Colonic mucosa (tissue), 4 donors: ENCODE measurements around the gene ZNF804A. TPM values are rescaled to one million over a fixed set of nuclear protein-coding genes. Genes with fewer than 3 reads are reported as not detected.

Source experiments
- DNase-seq: peaks from one replicate; pipeline ENCODE4 v3.0.0-alpha.2; 2020
- H3K27ac ChIP-seq: fragments of 200-600 bp; one replicate; pipeline ENCODE4 v1.8.0; 2021
- H3K27me3 ChIP-seq: fragments of 200-600 bp; one replicate; pipeline ENCODE4 v1.8.0; 2021
- H3K36me3 ChIP-seq: fragments of 200-600 bp; one replicate; pipeline ENCODE4 v1.8.0; 2021
- H3K4me1 ChIP-seq: fragments of 200-600 bp; one replicate; pipeline ENCODE4 v1.8.0; 2021; ENCODE audit warnings: mild to moderate bottlenecking
- H3K4me3 ChIP-seq: fragments of 200-600 bp; one replicate; pipeline ENCODE4 v1.8.0; 2021
- H3K9ac ChIP-seq, 2 donors: one replicate each; pipeline ENCODE4 v1.7.0; 2013; ENCODE audit warnings: control low read depth in 2 of 2, low read depth in 2 of 2, low read length in 2 of 2
- H3K9me3 ChIP-seq: fragments of 200-600 bp; one replicate; pipeline ENCODE4 v1.8.0; 2021
- CTCF ChIP-seq: fragments of 200-600 bp; IDR thresholded peaks from one replicate; pipeline ENCODE4 v1.8.0; 2022; ENCODE audit warnings: antibody characterized with exemption, mild to moderate bottlenecking
- intact Hi-C: fragments of 100-400 bp; cut with DNase I; formaldehyde crosslinking; loops from one replicate; pipeline ENCODE4 v1.14.1; 2022
- total RNA-seq, 2 donors: library from RNA; stranded (reverse); fragmentation: NEBNext Ultra II Directional in 1 of 2; extraction: Animal tissue kit (Norgen Biotek cat#: 25700) in 1 of 2; gene quantifications; one replicate each; pipeline ENCODE4 v1.2.1, GENCODE V29; 2021
- donor health status: healthy.
- donor health status: DM: no; HTN: no; CAD: no.
- donor health status: DM: no; HTN: no; CAD: no.

Gene ZNF804A
- total RNA-seq, 2 donors from 2014 or later: 0.13 TPM; not detected in 1

- Histone ChIP-seq H3K36me3 (no peaks in the 10 kb centered on the region), H3K4me3 (peak overlapping the region; percentile 50), H3K27me3 (peaks cover 4% of the 10 kb centered on the region), H3K4me1 (no peaks in the 10 kb centered on the region), H3K9me3 (no peaks in the 10 kb centered on the region), H3K9ac (no peak overlapping the region), H3K27ac (no peak overlapping the region)
- DNase-seq: no peak
- no peak for TF ChIP-seq CTCF
- intact Hi-C loops: no loop called here
Measured at GRCh38 chr2:184596819-184597411, 1.4 kb upstream of the ZNF804A start.

GRCh38 chr2:184597571-184597991 is 748 bp upstream of the ZNF804A start:
- no peak for TF ChIP-seq CTCF
- H3K27me3 ChIP-seq: peaks cover 4% of the 10 kb centered on the region
- no peak overlapping the region for H3K27ac ChIP-seq
- H3K9me3 ChIP-seq: no peaks in the 10 kb centered on the region
- intact Hi-C loops: no loop called here
- no peaks in the 10 kb centered on the region for H3K4me1 ChIP-seq
- no peak overlapping the region for H3K9ac ChIP-seq
- peak overlapping the region; percentile 50 for H3K4me3 ChIP-seq
- no peaks in the 10 kb centered on the region for H3K36me3 ChIP-seq
- no peak for DNase-seq

GRCh38 chr2:184598002-184598315 is 370 bp upstream of the ZNF804A start:
- no peak overlapping the region for H3K27ac ChIP-seq
- no peaks in the 10 kb centered on the region for H3K9me3 ChIP-seq
- peak overlapping the region; percentile 50 for H3K4me3 ChIP-seq
- DNase-seq: no peak
- intact Hi-C loops: no loop called here
- no peaks in the 10 kb centered on the region for H3K36me3 ChIP-seq
- TF ChIP-seq CTCF: no peak
- no peak overlapping the region for H3K9ac ChIP-seq
- H3K4me1 ChIP-seq: no peaks in the 10 kb centered on the region
- H3K27me3 ChIP-seq: peaks cover 4% of the 10 kb centered on the region

- Histone ChIP-seq H3K36me3 (no peaks in the 10 kb centered on the region), H3K9ac (no peak overlapping the region), H3K9me3 (no peaks in the 10 kb centered on the region), H3K27ac (peak overlapping the region; percentile 16), H3K4me3 (peak overlapping the region; percentile 50), H3K27me3 (peaks cover 4% of the 10 kb centered on the region), H3K4me1 (no peaks in the 10 kb centered on the region)
- TF ChIP-seq CTCF: no peak
- intact Hi-C loops: no loop called here
- DNase-seq: no peak
Measured at GRCh38 chr2:184599054-184599871, 934 bp downstream of the ZNF804A start.

DNA sequence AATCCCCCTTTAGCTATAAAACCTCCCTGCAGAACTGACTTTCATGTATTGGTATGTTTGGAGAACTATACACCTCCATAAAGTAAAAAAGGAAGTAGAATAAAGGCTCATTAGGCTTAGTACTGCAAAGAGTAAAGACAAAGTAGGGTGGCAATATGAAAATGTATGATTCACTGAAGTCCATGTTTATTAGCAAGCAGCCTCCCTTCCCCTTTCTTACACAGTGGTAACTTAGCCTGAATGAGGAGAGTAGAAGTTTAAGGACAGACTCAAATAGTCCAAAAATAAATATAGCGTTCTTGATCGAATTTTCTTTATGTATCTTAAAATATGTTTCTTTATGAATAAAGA is 1.5 kb downstream of the ZNF804A start:
- no peaks in the 10 kb centered on the region for H3K9me3 ChIP-seq
- no peaks in the 10 kb centered on the region for H3K4me1 ChIP-seq
- no peak overlapping the region for H3K9ac ChIP-seq
- H3K27ac ChIP-seq: peak overlapping the region; percentile 16
- intact Hi-C loops: no loop called here
- no peak overlapping the region for H3K4me3 ChIP-seq
- peaks cover 4% of the 10 kb centered on the region for H3K27me3 ChIP-seq
- TF ChIP-seq CTCF: no peak
- no peaks in the 10 kb centered on the region for H3K36me3 ChIP-seq
- no peak for DNase-seq
